NCI-H1436 treated with DMSO at 0.1 percent for 48 hours (cell line): Measurements from ENCODE around the gene C14orf180.

Experiments
- DNase-seq: peaks from one replicate; lab custom pipeline; 2025; lab: John Stamatoyannopoulos, UW

Gene C14orf180

GRCh38 chr14:104550340-104550860, 29.2 kb upstream of the C14orf180 start:
- DNase-seq: no peak

- DNase-seq: no peak
These were observed 28.5 kb upstream of the C14orf180 start for GRCh38 chr14:104550861-104551728.

GRCh38 chr14:104551851-104552737, 27.5 kb upstream of the C14orf180 start:
- DNase-seq: no peak

- DNase-seq: no peak
These were observed 26.8 kb upstream of the C14orf180 start for GRCh38 chr14:104552738-104553125.

- DNase-seq: no peak
These were observed 26.1 kb upstream of the C14orf180 start for GRCh38 chr14:104553166-104554087.

- DNase-seq: no peak
These were observed 25.4 kb upstream of the C14orf180 start for GRCh38 chr14:104554088-104554607.

- no peak for DNase-seq
These were observed 24.7 kb upstream of the C14orf180 start for GRCh38 chr14:104554608-104555429.

- no peak for DNase-seq
These were observed 23.9 kb upstream of the C14orf180 start for GRCh38 chr14:104555430-104556255.

- DNase-seq: no peak
These were observed 23.1 kb upstream of the C14orf180 start for GRCh38 chr14:104556256-104557021.

- DNase-seq: no peak
These were observed 22.5 kb upstream of the C14orf180 start for GRCh38 chr14:104557086-104557485.

GRCh38 chr14:104557766-104558165, 21.8 kb upstream of the C14orf180 start:
- DNase-seq: no peak

- no peak for DNase-seq
These were observed 21.1 kb upstream of the C14orf180 start for GRCh38 chr14:104558231-104559027.

- no peak for DNase-seq
These were observed 20.3 kb upstream of the C14orf180 start for GRCh38 chr14:104559028-104559803.

- no peak for DNase-seq
These were observed 19.6 kb upstream of the C14orf180 start for GRCh38 chr14:104559804-104560585.

- no peak for DNase-seq
These were observed 19.0 kb upstream of the C14orf180 start for GRCh38 chr14:104560586-104560945.

GRCh38 chr14:104561124-104561557, 18.4 kb upstream of the C14orf180 start:
- DNase-seq: no peak
